Left renal pelvis (tissue), 4 donors: Measurements from ENCODE around the gene ZPR1. TPM values are rescaled to one million over a fixed set of nuclear protein-coding genes. Genes with fewer than 3 reads are reported as not detected.
"Not testable (repeated sequence)": the region's sequence is repeated elsewhere in the genome, so short reads cannot be mapped to it uniquely, and the experiment has no call there.

Experiments used
- DNase-seq, 4 donors: peaks; one replicate each; pipeline ENCODE4 v3.0.0-alpha.2; 2013; ENCODE audit warnings: low read depth in 4 of 4, low spot score in 3 of 4
- polyA plus RNA-seq, 4 donors: library from polyadenylated mRNA; unstranded; fragments of 120-200 nt; gene quantifications; one replicate each; pipeline ENCODE4 v1.2.1, GENCODE V29; 2013; ENCODE audit not compliant: insufficient read length in 4 of 4

Gene ZPR1, protein sequence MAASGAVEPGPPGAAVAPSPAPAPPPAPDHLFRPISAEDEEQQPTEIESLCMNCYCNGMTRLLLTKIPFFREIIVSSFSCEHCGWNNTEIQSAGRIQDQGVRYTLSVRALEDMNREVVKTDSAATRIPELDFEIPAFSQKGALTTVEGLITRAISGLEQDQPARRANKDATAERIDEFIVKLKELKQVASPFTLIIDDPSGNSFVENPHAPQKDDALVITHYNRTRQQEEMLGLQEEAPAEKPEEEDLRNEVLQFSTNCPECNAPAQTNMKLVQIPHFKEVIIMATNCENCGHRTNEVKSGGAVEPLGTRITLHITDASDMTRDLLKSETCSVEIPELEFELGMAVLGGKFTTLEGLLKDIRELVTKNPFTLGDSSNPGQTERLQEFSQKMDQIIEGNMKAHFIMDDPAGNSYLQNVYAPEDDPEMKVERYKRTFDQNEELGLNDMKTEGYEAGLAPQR
- polyA plus RNA-seq: 10 to 100 TPM; 30.7 to 59.8 (median 56.4) TPM

- peak; percentile 46 to 60 (median 56) for DNase-seq
Observed at GRCh38 chr11:116787786-116788486, at the start of gene ZPR1. TSS of gene ZPR1 (minus strand) at chr11:116788023. CDS start at chr11:116787990, 33 bp downstream.

- DNase-seq: no peak
Observed at GRCh38 chr11:116836632-116836991, 48.8 kb upstream of the ZPR1 start.

- DNase-seq: peak; percentile 82 to 86 (median 86)
Observed at GRCh38 chr11:116835791-116836631, 48.2 kb upstream of the ZPR1 start.

DNA sequence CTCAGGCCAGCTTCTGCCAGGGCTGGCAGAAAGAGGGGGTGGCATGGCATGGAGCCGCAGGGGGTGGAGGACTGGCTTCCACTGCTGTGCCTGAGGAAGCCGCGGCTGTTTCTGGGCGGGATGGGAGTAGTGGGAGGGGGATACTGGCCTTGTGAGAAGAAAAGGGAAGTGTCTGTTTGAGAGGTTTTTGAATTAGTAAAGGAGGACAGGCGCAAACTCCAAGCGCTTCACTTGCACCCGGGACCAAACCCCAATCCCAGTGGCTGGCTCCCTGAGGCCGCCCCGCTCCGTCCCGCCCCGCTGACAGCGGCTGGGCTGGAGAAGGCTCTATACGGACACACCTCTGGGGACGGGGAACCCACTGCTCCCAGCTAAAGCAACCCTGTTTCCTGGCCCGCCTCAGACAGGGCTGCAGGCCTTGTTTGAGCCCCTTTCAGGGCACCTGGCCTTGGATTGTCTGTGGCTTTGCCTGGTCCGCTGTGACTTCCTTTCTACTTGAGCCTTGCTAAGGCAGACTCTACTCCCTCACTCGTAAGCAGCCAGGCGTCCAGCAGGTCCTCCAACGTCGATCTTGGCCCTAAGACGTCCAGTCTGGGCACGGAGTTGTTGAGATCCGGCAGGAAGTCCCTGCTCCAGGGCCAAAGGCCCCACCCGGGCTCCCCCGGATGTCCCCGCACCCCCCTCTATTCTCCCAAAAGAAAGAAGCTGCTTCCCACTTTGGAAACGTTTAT lies 47.4 kb upstream of the ZPR1 start:
- no peak for DNase-seq

DNA sequence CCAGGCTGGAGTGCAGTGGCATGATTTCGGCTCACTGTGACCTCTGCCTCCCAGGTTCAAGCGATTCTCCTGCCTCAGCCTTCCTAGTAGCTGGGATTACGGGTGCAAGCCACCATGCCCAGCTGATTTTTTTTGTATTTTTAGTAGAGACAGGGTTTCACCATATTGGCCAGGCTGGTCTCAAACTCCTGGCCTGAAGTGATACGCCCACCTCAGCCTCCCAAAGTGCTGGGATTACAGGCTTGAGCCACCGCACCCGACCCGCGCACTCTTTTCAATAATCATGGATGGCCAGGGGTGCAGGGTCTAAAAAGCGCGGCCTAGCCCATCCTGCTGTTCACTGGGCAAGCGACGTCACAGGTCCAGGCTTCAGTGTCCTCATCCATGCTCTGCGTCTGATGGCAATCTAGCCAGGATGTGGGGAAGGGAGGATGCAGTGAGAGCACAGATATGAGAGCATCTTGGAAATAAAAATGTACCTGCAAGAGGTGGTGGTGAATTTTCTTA lies 46.8 kb upstream of the ZPR1 start:
- DNase-seq: not testable (repeated sequence)

DNA sequence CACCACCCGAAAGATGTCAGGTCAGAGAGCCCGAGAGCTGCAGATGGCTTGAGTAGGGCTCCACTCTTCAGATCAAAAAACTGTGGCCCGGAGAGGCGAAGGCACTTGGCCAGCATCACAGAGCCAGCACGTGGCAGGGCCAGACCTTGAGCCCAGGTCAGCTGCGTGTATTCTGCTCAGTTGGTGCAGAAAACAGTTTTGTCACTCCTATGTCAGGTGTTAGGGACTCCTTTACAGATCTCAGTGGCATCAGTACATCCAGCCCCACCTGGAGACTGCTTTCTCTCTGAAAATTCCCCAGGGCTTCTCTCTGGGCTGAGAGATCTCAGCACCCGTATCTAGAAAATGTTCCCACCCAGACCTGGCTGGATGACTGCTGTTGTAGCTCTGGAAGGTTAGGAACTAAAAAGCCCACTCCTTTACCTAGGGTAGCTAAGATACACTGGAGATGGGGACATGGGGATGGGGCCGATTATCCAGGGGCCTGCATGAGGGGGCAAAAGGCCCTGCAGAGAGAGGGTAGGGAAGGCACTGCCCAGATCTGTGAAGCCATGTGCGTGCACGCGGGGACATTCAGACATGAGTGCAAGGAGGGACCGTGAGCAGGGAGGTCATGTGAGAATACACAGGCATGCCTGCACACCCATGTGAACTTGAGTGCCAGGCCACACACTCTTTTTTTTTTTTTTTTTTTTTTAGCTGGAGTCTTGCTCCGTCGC lies 46.2 kb upstream of the ZPR1 start:
- DNase-seq: no peak

- no peak for DNase-seq
Observed at GRCh38 chr11:116833491-116833815, 45.6 kb upstream of the ZPR1 start.

GRCh38 chr11:116832350-116833290 lies 44.8 kb upstream of the ZPR1 start:
- DNase-seq: no peak

GRCh38 chr11:116831790-116832349 lies 44.0 kb upstream of the ZPR1 start:
- no peak for DNase-seq

- DNase-seq: no peak
Observed at GRCh38 chr11:116830184-116830912, 42.5 kb upstream of the ZPR1 start.

GRCh38 chr11:116829525-116830183 lies 41.8 kb upstream of the ZPR1 start, which contains the start of gene APOC3:
TSS of gene APOC3 (plus strand) at chr11:116829907. CDS start at chr11:116830583, 676 bp downstream.
- no peak for DNase-seq

DNA sequence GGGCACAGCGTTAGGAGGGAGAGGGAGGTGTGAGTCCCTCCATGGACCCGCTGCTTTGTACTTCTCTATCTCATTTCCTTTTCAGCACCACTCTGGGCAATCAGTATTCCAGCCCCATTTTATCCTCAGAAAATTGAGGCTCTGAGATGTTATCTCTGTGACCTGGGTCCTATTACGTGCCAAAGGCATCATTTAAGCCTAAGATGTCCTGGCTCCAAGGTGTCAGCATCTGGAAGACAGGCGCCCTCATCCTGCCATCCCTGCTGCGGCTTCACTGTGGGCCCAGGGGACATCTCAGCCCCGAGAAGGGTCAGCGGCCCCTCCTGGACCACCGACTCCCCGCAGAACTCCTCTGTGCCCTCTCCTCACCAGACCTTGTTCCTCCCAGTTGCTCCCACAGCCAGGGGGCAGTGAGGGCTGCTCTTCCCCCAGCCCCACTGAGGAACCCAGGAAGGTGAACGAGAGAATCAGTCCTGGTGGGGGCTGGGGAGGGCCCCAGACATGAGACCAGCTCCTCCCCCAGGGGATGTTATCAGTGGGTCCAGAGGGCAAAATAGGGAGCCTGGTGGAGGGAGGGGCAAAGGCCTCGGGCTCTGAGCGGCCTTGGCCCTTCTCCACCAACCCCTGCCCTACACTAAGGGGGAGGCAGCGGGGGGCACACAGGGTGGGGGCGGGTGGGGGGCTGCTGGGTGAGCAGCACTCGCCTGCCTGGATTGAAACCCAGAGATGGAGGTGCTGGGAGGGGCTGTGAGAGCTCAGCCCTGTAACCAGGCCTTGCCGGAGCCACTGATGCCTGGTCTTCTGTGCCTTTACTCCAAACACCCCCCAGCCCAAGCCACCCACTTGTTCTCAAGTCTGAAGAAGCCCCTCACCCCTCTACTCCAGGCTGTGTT lies 41.1 kb upstream of the ZPR1 start:
- no peak for DNase-seq

DNA sequence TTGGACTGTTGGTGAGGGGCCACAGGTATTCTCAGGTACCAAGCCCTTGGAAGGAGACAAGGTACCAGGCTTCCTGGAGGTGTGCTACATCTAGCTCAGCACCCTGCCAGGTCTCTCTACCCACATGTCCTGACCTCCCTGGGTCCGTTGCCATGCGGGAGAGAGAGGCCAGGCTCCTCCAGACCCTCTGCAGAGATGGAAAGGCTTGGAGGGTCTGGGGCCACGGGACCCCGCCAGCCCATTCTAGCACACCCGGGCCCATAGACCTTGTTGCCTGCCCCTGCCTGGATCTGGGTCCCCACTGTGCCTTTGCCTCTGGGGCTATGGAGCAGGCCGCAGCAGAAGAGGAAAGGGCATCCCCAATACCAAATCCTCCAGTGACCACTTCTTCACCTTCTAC lies 39.6 kb upstream of the ZPR1 start:
- no peak for DNase-seq

- DNase-seq: no peak
Observed at GRCh38 chr11:116826751-116827431, 39.1 kb upstream of the ZPR1 start.
